HK-2 (cell line): ENCODE data around the gene ARVCF.

Experiments used
- DNase-seq: peaks from one replicate; pipeline ENCODE4 v3.0.0-alpha.2; 2018; ENCODE audit not compliant: unreplicated experiment

The ARVCF gene

DNA sequence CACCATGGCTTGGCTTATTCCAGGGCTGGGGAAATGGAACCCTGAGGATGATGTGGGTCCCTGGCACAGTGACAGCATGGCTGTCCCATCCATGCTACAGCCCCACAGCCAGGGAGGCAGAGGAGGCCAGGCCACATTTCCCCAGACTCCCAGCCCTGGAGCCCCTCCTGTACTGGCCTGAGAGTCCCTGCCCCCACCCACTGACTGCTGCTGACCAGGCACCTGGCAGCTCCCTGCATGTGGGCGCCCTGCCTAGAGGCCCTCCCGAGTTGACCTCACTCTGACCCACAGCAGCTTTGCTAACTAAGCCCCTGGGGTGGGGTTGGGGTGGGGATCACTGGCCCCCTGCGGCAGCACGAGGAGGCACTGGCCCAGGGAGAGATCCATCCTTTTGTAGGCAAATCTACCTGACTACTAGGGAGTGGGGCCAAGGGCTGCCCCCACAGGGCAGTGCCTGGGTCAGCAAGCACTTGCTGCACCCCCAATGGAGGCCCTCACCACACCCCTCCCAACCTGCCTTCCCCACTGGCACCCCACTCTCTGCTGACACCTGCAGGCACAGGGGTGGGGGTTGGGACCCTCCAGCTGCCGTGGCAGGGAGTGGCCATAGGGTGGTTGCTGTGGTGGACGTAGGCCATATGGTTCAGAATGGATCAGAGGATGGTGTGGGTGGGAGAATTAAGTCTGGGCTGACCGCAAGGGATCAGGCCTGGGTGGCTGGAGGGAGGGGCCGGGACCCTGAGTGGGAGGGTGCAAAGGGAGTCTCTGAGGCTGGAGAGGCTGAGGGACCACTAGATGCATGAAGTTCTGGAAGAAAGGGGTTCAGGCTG lies 17.4 kb downstream of the ARVCF start:
- DNase-seq = no peak

DNA sequence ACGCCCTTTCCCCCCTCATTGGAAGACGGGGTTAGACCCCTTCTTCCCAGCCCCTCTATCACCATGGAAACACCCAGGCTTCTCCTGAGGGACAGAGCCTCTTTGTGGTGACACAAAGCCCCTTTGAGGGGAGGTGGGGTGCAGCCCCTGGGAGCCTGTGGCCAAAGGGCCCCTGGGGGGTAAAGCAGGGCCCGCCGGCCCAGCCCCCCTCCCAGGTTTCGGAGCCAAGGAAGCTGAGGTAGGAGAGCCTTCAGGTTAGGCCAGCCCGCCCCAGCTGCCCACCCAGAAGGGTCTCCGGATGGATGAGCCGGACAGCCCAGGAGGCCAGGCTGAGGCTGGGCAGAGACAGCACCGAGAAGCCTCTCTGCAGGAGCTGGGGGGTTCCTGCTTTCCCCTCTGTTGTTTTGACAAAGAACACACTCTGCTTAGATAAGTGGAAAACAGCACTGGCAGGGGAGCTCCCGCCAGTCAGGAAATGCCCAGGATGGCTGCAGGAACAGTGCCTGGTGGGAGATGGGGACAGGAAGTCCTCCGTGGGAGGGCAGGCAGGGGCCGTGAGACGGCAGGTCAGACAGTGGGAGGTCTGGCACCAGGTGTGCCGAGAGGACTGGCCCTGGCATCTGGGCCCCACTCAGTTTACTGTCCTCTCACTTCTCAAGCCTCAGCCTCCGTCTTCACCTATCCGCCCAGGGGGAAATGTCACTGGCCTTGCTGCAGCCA lies 18.2 kb downstream of the ARVCF start:
- DNase-seq = no peak

DNA sequence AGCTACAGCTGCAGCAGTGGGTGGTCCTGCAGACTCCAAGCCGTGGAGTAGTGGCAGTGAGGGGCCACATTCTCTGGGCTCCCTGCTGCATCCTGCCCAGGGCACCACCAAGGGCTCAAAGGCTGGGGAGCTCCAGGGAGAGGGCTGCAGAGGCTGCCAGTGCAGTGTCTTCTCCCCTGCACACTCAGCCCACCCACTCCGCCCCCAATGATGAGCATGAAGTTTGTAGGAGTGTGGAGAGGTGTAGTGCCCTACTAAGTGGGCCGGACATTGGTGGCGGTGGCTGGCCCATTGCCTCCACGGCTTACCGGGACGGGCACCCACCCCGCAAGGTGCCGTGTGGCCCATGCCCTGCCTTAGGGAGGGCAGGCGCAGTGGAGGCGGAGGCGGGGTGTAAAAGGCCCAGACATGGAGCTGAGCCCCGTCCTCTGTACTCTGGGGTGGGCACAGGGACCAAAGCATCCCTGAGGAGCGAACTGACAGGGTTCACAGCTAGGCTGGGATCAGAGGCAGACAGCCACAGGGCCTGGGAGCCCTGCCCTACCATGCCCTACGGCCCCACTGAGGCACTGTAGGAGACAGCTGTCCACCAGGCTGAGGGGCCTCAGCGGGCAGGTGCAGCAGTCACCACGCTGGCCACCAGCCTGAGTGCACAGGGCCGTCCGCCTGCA lies 18.9 kb downstream of the ARVCF start:
- no peak for DNase-seq

- DNase-seq = no peak
These were observed 19.8 kb downstream of the ARVCF start for GRCh38 chr22:19996694-19997384.

GRCh38 chr22:19995611-19996339 lies 20.8 kb downstream of the ARVCF start:
- no peak for DNase-seq

DNA sequence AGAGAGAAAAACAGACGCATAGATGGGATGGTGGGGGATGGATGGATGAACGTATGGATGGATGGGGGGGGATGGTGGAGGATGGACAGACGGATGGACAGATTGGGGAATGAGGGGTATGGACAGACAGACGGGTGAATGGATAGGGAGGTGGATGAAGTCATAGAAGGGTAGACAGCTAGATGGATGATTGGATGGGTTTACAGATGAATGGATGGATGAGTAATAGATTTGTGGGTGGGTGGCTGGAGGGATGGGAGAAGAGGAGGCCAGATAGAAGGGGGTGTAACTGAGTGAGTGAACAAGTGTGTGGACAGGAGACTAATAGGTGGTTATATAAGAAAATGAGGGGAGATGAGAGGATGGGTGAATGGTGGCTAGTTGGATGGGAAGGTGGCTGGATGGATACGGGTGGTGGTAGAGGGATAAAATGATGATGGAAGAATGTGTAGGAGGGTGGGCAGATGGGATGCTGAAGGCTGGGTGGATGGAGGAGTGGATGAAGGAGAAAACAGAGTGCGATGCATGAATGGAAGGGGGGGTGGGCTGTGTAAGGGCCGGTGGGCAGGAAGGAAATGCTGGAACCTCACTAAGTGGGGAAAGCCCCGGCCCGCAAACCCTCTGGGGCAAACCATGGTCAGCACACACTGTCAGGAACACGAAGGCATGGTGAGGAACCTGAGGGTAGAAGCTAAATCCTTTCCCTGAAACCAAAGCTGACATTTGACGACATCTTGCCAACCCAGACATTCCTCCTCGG lies 21.6 kb downstream of the ARVCF start:
- no peak for DNase-seq

GRCh38 chr22:19993926-19994325 lies 22.7 kb downstream of the ARVCF start:
- no peak for DNase-seq

GRCh38 chr22:19992921-19993355 lies 23.7 kb downstream of the ARVCF start:
- DNase-seq = no peak

DNA sequence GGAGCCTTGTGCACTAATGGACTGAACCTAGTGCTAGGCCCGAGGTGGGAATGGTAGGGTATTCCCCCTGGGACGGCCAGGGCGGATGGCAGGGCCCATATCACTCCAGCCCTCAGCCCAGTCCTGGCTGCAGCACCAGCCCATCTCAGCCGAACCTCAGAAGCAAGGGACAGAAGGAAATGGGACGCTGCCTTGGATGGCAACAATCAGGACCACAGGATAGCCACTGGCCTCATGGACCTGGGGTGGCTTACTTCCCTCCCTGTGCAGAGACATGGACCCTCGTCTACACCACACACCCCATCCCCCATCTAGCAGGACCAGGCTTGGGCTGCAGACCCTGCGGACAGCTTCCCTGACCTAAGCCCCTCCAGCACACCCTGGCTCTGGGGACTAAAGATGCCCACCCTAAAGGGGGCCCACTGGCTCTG lies 24.1 kb downstream of the ARVCF start:
- no peak for DNase-seq

DNA sequence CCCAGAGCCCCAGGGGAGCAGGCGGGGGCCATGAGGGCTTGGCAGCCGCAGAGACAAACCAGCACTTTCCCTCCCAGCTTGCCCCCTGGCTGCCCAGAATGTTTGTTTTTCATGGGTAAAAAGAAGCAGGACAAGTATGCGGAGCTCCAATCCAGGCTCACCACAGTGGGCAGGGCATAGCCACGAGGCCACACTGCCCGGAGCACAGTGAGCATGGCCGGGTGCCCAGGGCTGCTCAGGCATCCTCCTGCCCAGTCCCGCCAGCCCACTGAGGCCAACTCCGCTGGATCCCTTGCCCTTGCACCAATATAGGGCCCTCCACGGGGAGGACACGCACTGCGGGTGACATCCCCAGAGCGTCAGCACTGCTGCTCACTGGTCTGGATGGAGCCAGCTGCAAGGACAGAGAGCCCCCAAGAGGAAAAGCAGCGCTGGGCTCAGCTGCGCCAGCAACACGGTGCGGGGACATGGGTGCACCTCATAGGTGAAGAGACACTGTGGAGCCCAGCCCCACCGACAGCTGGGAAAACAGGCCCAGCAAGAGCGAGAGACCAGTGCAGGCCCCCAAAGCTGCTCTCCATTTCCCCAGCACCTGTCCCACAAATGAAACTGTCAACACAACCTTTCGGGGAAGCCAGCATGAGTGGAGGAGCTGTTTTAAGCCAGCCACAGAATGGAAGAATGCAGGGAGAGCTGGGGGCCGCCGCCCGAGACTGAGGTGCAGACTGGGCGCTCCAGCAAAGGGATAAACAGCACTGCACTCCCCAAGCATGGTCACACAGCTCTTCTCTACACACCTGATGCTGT lies 24.8 kb downstream of the ARVCF start:
- DNase-seq = no peak

- no peak for DNase-seq
These were observed 25.3 kb downstream of the ARVCF start for GRCh38 chr22:19991395-19991644.

DNA sequence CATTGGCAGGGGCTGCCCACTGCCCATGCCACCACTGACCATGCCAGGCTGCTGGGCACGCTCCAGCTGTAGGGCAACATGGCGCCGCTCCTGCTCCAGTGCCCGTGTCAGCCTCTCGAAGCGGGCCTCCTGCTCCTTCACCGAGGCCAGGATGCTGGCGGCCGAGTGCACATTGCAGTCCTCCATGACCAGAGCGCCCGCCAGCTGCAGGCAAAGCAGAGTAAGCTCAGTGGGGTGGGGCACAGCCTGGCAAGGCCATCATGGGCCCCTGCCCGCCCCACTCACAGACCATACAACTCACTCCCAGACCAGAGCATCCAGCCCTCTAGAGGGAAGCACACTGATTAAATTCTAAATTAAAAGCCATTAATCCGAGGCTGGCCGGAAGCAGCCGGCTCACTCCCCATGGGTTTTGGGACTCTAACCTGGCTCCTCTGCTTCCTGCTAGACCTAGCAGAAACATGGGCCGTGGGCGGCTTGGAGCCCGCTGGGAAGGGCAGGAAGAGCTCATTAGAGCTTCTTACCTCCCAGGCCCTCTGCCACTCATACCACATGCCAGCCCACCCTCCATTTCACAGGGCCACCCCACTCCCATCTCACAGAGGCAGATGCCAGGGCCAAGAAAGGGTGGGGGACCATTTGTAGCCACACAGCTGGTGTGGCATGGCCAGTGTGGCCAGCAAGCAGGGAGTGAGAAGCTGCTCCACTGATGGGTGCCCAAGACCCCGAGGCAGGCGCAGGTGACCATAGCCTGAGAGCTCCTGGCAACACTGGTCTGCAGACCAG lies 25.8 kb downstream of the ARVCF start:
- DNase-seq = no peak

- DNase-seq = no peak
These were observed 26.4 kb downstream of the ARVCF start for GRCh38 chr22:19990188-19990587.

GRCh38 chr22:19989725-19990067 lies 26.9 kb downstream of the ARVCF start:
- DNase-seq = no peak

- no peak for DNase-seq
These were observed 27.5 kb downstream of the ARVCF start for GRCh38 chr22:19988965-19989724.

DNA sequence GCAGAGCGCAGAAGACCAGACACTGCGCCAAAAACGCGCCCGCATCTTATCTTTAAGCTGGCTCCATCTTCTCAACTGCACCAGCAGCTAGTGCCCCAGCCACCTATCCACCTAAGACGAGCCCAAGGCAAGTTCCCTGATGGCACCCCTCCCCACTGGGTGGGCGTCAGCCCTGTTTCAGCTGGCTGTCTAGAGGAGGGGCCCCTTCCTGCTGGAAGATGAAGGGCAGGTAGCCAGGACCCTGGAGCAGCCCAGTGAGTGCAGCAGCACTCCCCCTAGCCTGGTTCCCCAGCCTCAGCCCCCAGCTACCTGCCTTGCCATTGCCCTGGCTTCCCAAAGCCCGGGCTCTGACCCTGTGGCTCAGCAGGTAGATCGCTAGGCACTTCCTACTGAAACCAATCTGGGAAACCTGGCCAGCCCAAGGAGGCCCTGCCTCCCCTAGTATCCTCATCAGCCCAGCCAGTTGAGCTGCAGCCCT lies 28.3 kb downstream of the ARVCF start:
- DNase-seq = no peak

- DNase-seq = no peak
These were observed 29.0 kb downstream of the ARVCF start for GRCh38 chr22:19987394-19988306.
